Right atrium auricular region (tissue), 2 donors: Measurements from ENCODE around the gene SCAP. TPM values are rescaled to one million over a fixed set of nuclear protein-coding genes. Genes with fewer than 3 reads are reported as not detected.

Experiments used
- DNase-seq: peaks from one replicate; pipeline ENCODE4 v3.0.0-alpha.2; 2019; ENCODE audit warnings: low spot score
- H3K27ac ChIP-seq, 2 donors: fragments of 200-600 bp; sonication (generic); 1 replicate in 1 of 2; 2 replicates in 1 of 2; pipeline ENCODE4 v1.5.1; 2016 to 2019
- H3K27me3 ChIP-seq, 2 donors: fragments of 200-600 bp; sonication (generic); one replicate each; pipeline versions ENCODE4 v1.5.1 to v1.6.0; 2017 to 2019
- H3K36me3 ChIP-seq: fragments of 200-600 bp; sonication (generic); one replicate; pipeline ENCODE4 v1.5.1; 2016
- H3K4me1 ChIP-seq, 2 donors: fragments of 200-600 bp; sonication (generic); one replicate each; pipeline versions ENCODE4 v1.5.1 to v1.6.0; 2017 to 2019
- H3K4me3 ChIP-seq, 2 donors: fragments of 200-600 bp; sonication (generic); 1 replicate in 1 of 2; 2 replicates in 1 of 2; pipeline ENCODE4 v1.5.1; 2017 to 2019; ENCODE audit warnings: mild to moderate bottlenecking in 1 of 2, moderate library complexity in 1 of 2
- H3K9me3 ChIP-seq, 2 donors: fragments of 200-600 bp; sonication (generic); one replicate each; pipeline ENCODE4 v1.5.1; 2019
- CTCF ChIP-seq, 2 donors: fragments of 200-600 bp; sonication (generic); IDR thresholded peaks; one replicate each; pipeline ENCODE4 v1.5.1; 2019; ENCODE audit warnings: antibody characterized with exemption in 2 of 2
- total RNA-seq, 2 donors: library from RNA; depleted of rRNA; stranded (reverse); fragments of >200 nt; gene quantifications; one replicate each; pipeline ENCODE4 v1.1.0, GENCODE V29; 2016

SCAP gene
- total RNA-seq, 2 donors from 2014 or later: 46.5 to 57.3 TPM

DNA sequence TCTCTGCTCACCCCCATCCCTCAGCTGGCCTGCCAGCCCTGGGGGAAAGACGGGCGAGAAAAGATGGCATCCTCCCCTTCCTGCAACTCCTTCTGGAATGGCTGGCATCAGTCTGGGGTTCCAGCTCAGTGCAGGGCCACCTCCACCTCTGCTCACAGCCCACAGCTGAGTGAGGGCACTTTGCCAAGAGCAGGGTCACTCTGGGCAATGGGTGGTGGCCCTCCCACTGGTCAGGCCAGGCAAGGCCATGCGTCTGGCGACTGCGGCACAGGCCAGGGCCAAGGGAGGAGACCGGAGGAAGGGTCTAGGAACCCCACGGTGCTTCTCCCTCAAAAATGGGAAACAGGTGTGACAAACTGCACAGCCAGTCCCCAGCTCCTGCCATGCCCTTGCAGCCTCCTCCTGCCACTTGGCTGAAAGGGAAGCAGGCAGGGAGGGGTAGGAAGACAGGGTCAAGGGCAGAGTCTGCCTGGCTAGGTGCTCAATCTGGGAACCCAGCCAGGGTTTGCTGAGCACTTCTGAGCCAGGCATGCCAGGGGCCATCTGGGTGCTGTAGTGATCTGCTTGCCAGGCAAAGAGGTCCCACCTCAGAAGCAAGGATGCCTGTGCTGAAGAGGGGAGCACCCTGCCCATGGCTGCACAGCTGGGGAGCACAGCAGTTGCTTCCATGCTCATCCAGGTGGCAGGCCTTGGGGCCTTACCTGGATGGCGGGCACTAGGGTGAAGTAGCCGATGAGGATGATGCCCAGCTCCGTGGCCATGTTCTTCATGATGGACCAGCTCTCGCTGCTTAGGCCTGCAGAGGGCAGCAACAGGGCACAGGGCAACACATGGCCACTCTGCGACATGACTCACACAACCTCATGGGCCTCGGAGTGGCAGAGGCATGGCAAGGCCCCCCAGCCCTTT is 53.7 kb downstream of the SCAP start:
- Histone ChIP-seq H3K4me3 (no peak overlapping the region), H3K27ac (peak overlapping the region; percentile 15 to 41), H3K9me3 (no peaks in the 10 kb centered on the region), H3K36me3 (peaks cover 58% of the 10 kb centered on the region), H3K4me1 (peaks cover 0 to 16% of the 10 kb centered on the region in 2 donors), H3K27me3 (no peaks in the 10 kb centered on the region)
- TF ChIP-seq CTCF (IDR thresholded peaks at IDR 0.05): no peak
- no peak for DNase-seq

GRCh38 chr3:47420511-47421484 is 54.9 kb downstream of the SCAP start:
- Histone ChIP-seq H3K36me3 (peaks cover 51% of the 10 kb centered on the region), H3K4me1 (peaks cover 0 to 16% of the 10 kb centered on the region in 2 donors), H3K4me3 (no peak overlapping the region)

GRCh38 chr3:47420044-47420430 is 55.7 kb downstream of the SCAP start:
- Histone ChIP-seq H3K27me3 (no peaks in the 10 kb centered on the region), H3K9me3 (no peaks in the 10 kb centered on the region), H3K27ac (no peak overlapping the region), H3K4me1 (peaks cover 0 to 16% of the 10 kb centered on the region in 2 donors), H3K4me3 (no peak overlapping the region), H3K36me3 (peaks cover 47% of the 10 kb centered on the region)
- no peak for TF ChIP-seq CTCF (IDR thresholded peaks at IDR 0.05)
- DNase-seq: no peak

More at GRCh38 chr3:47420511-47421484, 54.9 kb downstream of the SCAP start:
- TF ChIP-seq CTCF (IDR thresholded peaks at IDR 0.05): peak; percentile 79 to 89
- peak; percentile 91 for DNase-seq
- Histone ChIP-seq H3K9me3 (no peaks in the 10 kb centered on the region), H3K27me3 (no peaks in the 10 kb centered on the region), H3K27ac (peak overlapping the region; percentile 15 to 41)

GRCh38 chr3:47419083-47420043 is 56.4 kb downstream of the SCAP start:
- Histone ChIP-seq H3K36me3 (peaks cover 47% of the 10 kb centered on the region), H3K9me3 (no peaks in the 10 kb centered on the region)
- no peak for DNase-seq

More at GRCh38 chr3:47419083-47420043, 56.4 kb downstream of the SCAP start:
- no peak for TF ChIP-seq CTCF (IDR thresholded peaks at IDR 0.05)
- no peak overlapping the region for H3K4me3 ChIP-seq
- H3K27ac ChIP-seq: no peak overlapping the region
- peaks cover 0 to 16% of the 10 kb centered on the region in 2 donors for H3K4me1 ChIP-seq
- no peaks in the 10 kb centered on the region for H3K27me3 ChIP-seq
